ENCODE data around the gene PPM1H.

GRCh38 chr12:62805517-62805916 is 129.4 kb downstream of the PPM1H start:
- TF ChIP-seq JUN (IDR thresholded peaks at IDR 0.05; ENCODE audit: low read depth, low read length) (no peak), CBX5 (IDR thresholded peaks at IDR 0.05; ENCODE audit: low read depth, low read length) (no peak), CTCF (IDR thresholded peaks at IDR 0.05; ENCODE audit: control extremely low read depth in 1 of 3, insufficient read depth in 1 of 3, low read depth in 1 of 3, low read length in 3 of 3) (no peak), POLR2AphosphoS5 (IDR thresholded peaks at IDR 0.05; ENCODE audit: low read depth, low read length) (no peak)
